Hematopoietic multipotent progenitor cell treated with erythropoietin and hydrocortisone succinate and interleukin-3 and kit ligand, for 8 days (in vitro differentiated cells): Measurements from ENCODE around the gene MKLN1.
"Not testable (repeated sequence)": the region's sequence is repeated elsewhere in the genome, so short reads cannot be mapped to it uniquely, and the experiment has no call there.

Source experiments
- DNase-seq: peaks from one replicate; pipeline ENCODE4 v3.0.0-alpha.2; 2015

MKLN1 gene

GRCh38 chr7:131403322-131403721 lies 75.6 kb downstream of the MKLN1 start:
- no peak for DNase-seq

GRCh38 chr7:131404226-131404911 lies 76.7 kb downstream of the MKLN1 start:
- DNase-seq: no peak

GRCh38 chr7:131409129-131409766 lies 81.6 kb downstream of the MKLN1 start:
- no peak for DNase-seq

GRCh38 chr7:131412031-131412430 lies 84.4 kb downstream of the MKLN1 start:
- no peak for DNase-seq

- DNase-seq: no peak
These were observed 86.0 kb downstream of the MKLN1 start for GRCh38 chr7:131413711-131414110.

- DNase-seq: peak; percentile 67
These were observed 96.6 kb downstream of the MKLN1 start for GRCh38 chr7:131424219-131424822.

GRCh38 chr7:131425992-131426391 lies 98.3 kb downstream of the MKLN1 start:
- no peak for DNase-seq

- DNase-seq: not testable (repeated sequence)
These were observed 103.2 kb downstream of the MKLN1 start for GRCh38 chr7:131430826-131431225.

GRCh38 chr7:131431289-131431688 lies 103.6 kb downstream of the MKLN1 start:
- DNase-seq: no peak

GRCh38 chr7:131431756-131432155 lies 104.1 kb downstream of the MKLN1 start:
- DNase-seq: no peak

GRCh38 chr7:131436384-131436783 lies 108.7 kb downstream of the MKLN1 start:
- peak; percentile 47 for DNase-seq

GRCh38 chr7:131438969-131439368 lies 111.3 kb downstream of the MKLN1 start:
- no peak for DNase-seq

- no peak for DNase-seq
These were observed 115.8 kb downstream of the MKLN1 start for GRCh38 chr7:131443496-131443895.

GRCh38 chr7:131444683-131445082 lies 117.0 kb downstream of the MKLN1 start:
- no peak for DNase-seq

GRCh38 chr7:131449373-131449902 lies 121.8 kb downstream of the MKLN1 start:
- no peak for DNase-seq

- DNase-seq: no peak
These were observed 126.8 kb downstream of the MKLN1 start for GRCh38 chr7:131454498-131454897.

GRCh38 chr7:131455001-131455400 lies 127.3 kb downstream of the MKLN1 start:
- no peak for DNase-seq

- no peak for DNase-seq
These were observed 127.9 kb downstream of the MKLN1 start for GRCh38 chr7:131455546-131455945.

GRCh38 chr7:131456338-131456737 lies 128.7 kb downstream of the MKLN1 start:
- DNase-seq: no peak

- DNase-seq: no peak
These were observed 131.6 kb downstream of the MKLN1 start for GRCh38 chr7:131459256-131459655.

GRCh38 chr7:131462059-131462458 lies 134.4 kb downstream of the MKLN1 start:
- DNase-seq: no peak

- not testable (repeated sequence) for DNase-seq
These were observed 135.0 kb downstream of the MKLN1 start for GRCh38 chr7:131462715-131463114.

- DNase-seq: no peak
These were observed 139.2 kb downstream of the MKLN1 start for GRCh38 chr7:131466735-131467365.

- DNase-seq: no peak
These were observed 140.1 kb downstream of the MKLN1 start for GRCh38 chr7:131467788-131468187.
